Esophagus (tissue), 2 donors: ENCODE results near the gene GNPTG. TPM values are rescaled to one million over a fixed set of nuclear protein-coding genes. Genes with fewer than 3 reads are reported as not detected.

Source experiments
- H3K27ac ChIP-seq, 2 donors: one replicate each; pipeline ENCODE4 v1.5.1; 2013; ENCODE audit warnings: low read depth in 2 of 2, mild to moderate bottlenecking in 2 of 2, inconsistent platforms in 1 of 2, low read length in 1 of 2, moderate library complexity in 1 of 2
- H3K27me3 ChIP-seq, 2 donors: one replicate each; pipeline ENCODE4 v1.6.1; 2013; ENCODE audit warnings: low read length in 2 of 2, control low read depth in 1 of 2, mild to moderate bottlenecking in 1 of 2; ENCODE audit not compliant: insufficient read depth in 2 of 2, control insufficient read depth in 1 of 2
- H3K36me3 ChIP-seq, 2 donors: one replicate each; pipeline ENCODE4 v1.6.1; 2013; ENCODE audit warnings: low read length in 1 of 2; ENCODE audit not compliant: control insufficient read depth in 2 of 2, insufficient read depth in 2 of 2
- H3K4me1 ChIP-seq, 2 donors: one replicate each; pipeline ENCODE4 v1.6.1; 2013; ENCODE audit warnings: low read length in 1 of 2; ENCODE audit not compliant: control insufficient read depth in 2 of 2, insufficient read depth in 2 of 2
- H3K4me3 ChIP-seq, 2 donors: one replicate each; pipeline ENCODE4 v1.5.1; 2013; ENCODE audit warnings: low read length in 2 of 2, mild to moderate bottlenecking in 2 of 2, low read depth in 1 of 2, moderate library complexity in 1 of 2
- H3K9me3 ChIP-seq, 2 donors: one replicate each; pipeline ENCODE4 v1.6.1; 2013; ENCODE audit warnings: mild to moderate bottlenecking in 2 of 2, low read depth in 1 of 2, low read length in 1 of 2, moderate library complexity in 1 of 2; ENCODE audit not compliant: control insufficient read depth in 2 of 2, insufficient read depth in 1 of 2
- WGBS, 2 donors: extraction: QIAGEN DNeasy Blood & Tissue Kit; methylation state at CpG; one replicate each; pipeline ENCODE4 v1.1.7; 2013; 5-methylcytosine and 5-hydroxymethylcytosine counted together
- polyA plus RNA-seq, 2 donors: library from polyadenylated mRNA; stranded (reverse); fragments of 200-250 nt; gene quantifications; one replicate each; pipeline ENCODE4 v1.2.3, GENCODE V29; 2013
- donor health status: healthy with polysubstance abuse.
- donor health status: Bipolar disorder and iron deficiency.

Gene GNPTG
- polyA plus RNA-seq, 2 donors, result 33.6 to 39.1 TPM

DNA sequence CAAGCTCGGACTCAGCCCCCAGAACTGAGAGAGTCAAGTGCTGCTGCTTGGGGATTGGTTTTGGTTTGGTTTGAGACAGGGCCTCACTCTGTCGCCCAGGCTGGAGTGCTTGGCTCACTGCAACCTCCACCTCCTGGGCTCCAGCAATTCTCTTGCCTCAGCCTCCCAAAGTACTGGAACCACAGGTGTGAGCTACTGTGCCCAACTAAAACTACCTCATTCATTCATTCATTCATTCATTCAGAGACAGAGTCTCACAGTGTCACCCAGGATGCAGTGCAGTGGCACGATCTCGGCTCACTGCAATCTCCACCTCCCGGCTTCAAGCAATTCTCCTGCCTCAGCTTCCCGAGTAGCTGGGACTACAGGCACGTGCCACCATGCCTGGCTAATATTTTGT is 38.0 kb downstream of the GNPTG start:
- no peak overlapping the region for H3K27ac ChIP-seq
- H3K4me1 ChIP-seq, result no peaks in the 10 kb centered on the region
- no peaks in the 10 kb centered on the region for H3K9me3 ChIP-seq
- 94% methylated on average over 7 of the region's 7 CpGs for WGBS, 2 donors
- no peak overlapping the region for H3K4me3 ChIP-seq
- no peaks in the 10 kb centered on the region for H3K27me3 ChIP-seq
- H3K36me3 ChIP-seq, result peaks cover 0 to 38% of the 10 kb centered on the region in 2 donors

GRCh38 chr16:1390239-1390779 is 38.6 kb downstream of the GNPTG start:
- Histone ChIP-seq H3K4me1 (no peaks in the 10 kb centered on the region), H3K36me3 (peaks cover 0 to 33% of the 10 kb centered on the region in 2 donors), H3K27me3 (no peaks in the 10 kb centered on the region), H3K4me3 (no peak overlapping the region), H3K27ac (no peak overlapping the region), H3K9me3 (no peaks in the 10 kb centered on the region)
- 80 to 84% methylated on average over 28 of the region's 28 CpGs for WGBS, 2 donors

GRCh38 chr16:1392826-1393225 is 41.1 kb downstream of the GNPTG start:
- H3K27ac ChIP-seq, result no peak overlapping the region
- H3K4me3 ChIP-seq, result no peak overlapping the region
- H3K27me3 ChIP-seq, result no peaks in the 10 kb centered on the region
- no peaks in the 10 kb centered on the region for H3K4me1 ChIP-seq
- peaks cover 0 to 36% of the 10 kb centered on the region in 2 donors for H3K36me3 ChIP-seq
- WGBS, 2 donors, result 93 to 94% methylated on average over 17 of the region's 17 CpGs
- no peaks in the 10 kb centered on the region for H3K9me3 ChIP-seq

DNA sequence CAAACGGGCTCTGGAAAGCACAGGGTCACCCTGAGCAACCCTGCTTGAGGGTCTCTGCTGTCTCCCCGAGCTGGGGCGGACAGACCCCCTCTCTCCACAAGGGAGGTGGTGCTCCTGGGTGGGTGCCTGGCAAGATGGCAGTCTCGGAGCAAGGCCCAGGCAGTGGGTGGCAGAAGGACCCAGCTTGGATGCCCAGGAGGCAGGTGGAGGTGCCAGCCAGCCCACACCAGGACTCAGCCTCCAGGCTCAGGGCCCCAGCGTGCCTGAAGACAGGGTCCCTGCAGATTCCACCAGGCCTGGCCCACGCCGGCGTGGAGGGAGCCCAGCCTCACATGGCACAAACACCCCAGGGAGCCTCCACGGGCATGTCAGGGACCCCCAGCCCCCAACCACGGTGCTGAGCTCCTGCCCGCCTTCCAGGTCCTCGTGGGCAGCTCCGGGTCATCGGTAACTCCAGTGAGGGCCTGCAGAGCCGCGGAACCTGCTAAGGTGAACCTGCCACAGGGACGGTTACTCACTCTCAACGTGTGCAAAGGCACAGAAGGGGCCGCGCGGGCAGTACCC is 42.0 kb downstream of the GNPTG start:
- no peaks in the 10 kb centered on the region for H3K27me3 ChIP-seq
- no peak overlapping the region for H3K27ac ChIP-seq
- H3K9me3 ChIP-seq, result no peaks in the 10 kb centered on the region
- 94 to 95% methylated on average over 21 of the region's 21 CpGs for WGBS, 2 donors
- H3K36me3 ChIP-seq, result peaks cover 0 to 37% of the 10 kb centered on the region in 2 donors
- H3K4me3 ChIP-seq, result no peak overlapping the region
- H3K4me1 ChIP-seq, result no peaks in the 10 kb centered on the region

DNA sequence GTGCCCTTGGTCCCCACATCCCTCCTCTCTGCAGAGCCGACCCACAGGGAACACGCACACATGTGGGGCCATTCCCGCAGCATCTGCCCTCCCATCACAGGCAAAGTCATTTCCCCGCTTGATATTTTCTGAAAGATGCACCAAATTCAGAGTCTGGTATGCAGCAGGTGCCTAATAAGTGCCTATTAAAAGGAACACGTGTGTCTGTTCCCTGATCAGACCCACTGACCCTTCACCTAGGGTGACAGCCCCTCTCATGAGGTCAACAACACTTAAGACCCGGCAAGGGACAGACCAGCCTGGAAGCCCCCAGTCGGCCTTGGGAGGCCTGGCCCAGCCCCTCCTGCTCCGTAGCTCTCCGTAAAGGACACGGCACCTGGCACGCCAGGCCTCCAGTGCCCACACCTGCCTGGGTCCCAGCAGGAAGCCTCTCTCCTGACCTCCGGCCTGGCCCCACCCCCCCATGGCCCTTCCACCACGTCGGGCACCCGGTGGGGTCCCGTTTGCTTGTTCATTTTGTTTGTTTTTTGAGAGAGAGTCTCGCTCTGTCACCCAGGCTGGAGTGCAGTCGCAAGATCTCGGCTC is 42.7 kb downstream of the GNPTG start:
- Histone ChIP-seq H3K9me3 (no peaks in the 10 kb centered on the region), H3K4me1 (no peaks in the 10 kb centered on the region), H3K4me3 (no peak overlapping the region), H3K36me3 (peaks cover 0 to 45% of the 10 kb centered on the region in 2 donors), H3K27ac (no peak overlapping the region), H3K27me3 (no peaks in the 10 kb centered on the region)
- WGBS, 2 donors, result 88 to 89% methylated on average over 19 of the region's 19 CpGs

GRCh38 chr16:1395444-1396031 is 43.8 kb downstream of the GNPTG start:
- Histone ChIP-seq H3K27me3 (no peaks in the 10 kb centered on the region), H3K27ac (no peak overlapping the region), H3K36me3 (peaks cover 0 to 43% of the 10 kb centered on the region in 2 donors), H3K4me1 (no peaks in the 10 kb centered on the region), H3K4me3 (no peak overlapping the region), H3K9me3 (no peaks in the 10 kb centered on the region)
- 90 to 91% methylated on average over 22 of the region's 22 CpGs for WGBS, 2 donors

DNA sequence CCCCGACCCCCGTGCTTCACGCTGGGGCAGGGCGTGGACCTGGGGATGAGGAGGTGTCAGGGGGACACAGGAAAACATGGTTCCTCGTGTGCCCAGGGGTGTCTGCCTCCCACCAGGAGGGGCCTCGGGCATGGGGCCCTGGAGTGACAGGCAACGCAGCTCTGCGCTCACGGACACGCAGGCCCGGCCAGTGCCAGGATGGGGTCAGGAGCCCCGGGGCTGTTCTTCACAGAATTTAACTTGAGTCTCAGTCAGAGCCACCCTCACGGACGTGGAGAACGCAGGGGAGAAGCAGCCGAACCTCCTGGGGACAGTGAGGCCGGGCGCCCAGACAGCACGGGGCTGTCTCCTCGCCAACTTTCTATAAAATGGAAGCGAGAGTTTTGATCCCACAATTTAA is 46.0 kb downstream of the GNPTG start:
- Histone ChIP-seq H3K4me1 (no peaks in the 10 kb centered on the region), H3K36me3 (peaks cover 3 to 57% of the 10 kb centered on the region in 2 donors), H3K4me3 (no peak overlapping the region), H3K9me3 (no peaks in the 10 kb centered on the region), H3K27me3 (no peaks in the 10 kb centered on the region), H3K27ac (no peak overlapping the region)
- 94% methylated on average over 20 to 21 of the region's 21 CpGs for WGBS, 2 donors

DNA sequence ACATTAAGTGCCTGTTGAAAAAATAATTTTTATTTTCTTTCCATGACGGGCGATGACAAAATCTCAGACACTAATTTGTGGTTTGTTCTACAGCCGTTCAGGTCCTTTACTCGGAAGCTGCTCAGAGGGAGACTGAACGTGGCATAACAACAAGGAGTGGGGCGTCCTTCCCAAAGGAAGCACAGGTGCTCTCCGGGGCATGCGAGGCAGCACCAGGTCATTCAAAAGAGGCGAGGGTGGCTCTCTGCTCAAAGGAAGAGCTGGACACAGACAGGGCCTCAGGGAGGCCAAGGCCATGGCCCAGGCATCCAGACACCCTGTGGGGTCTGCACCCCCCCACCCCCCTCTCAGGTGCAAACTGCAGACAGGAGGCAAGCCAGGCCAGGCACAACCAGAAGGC is 46.6 kb downstream of the GNPTG start:
- H3K36me3 ChIP-seq, result peaks cover 3 to 59% of the 10 kb centered on the region in 2 donors
- 94 to 97% methylated on average over 9 of the region's 9 CpGs for WGBS, 2 donors
- no peaks in the 10 kb centered on the region for H3K9me3 ChIP-seq
- H3K4me1 ChIP-seq, result no peaks in the 10 kb centered on the region
- no peak overlapping the region for H3K4me3 ChIP-seq
- H3K27me3 ChIP-seq, result no peaks in the 10 kb centered on the region
- no peak overlapping the region for H3K27ac ChIP-seq

DNA sequence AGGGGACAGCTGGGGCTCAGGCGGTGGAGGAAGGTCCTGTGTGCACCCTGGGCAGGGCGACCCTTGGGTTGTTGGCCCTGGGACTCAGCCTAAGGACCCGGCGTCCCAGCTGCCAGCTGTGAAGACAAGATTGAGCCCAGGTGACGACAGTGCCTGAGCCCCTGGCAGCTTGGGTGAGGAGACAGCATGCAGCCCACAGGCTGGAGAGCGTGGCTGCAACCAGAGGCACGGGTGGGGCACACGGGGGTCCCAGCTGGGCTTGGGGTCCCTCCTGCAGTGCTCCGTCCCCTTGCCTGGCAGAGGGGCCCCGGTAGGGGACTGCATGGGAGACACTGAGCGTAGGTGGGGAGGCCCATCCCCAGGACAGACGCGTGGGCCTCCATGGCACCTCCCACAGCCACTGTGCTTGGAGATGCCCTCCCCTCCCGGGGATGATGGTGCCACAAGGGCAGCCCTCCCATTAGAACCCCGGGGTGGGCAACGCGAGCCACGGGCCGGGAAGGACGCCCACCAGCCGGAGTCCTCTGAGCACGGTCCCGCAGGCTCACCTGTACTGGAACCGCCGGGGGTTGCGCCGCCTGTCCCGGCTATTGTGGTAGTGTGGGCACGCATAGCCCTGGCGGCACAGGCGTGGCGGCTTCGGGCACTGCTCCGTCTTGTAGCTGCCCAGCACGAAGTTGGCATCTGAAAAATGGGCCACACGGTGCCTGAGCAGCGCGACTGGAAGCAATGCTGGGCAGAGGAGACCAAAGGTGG is 47.3 kb downstream of the GNPTG start:
- H3K27ac ChIP-seq, result no peak overlapping the region
- H3K9me3 ChIP-seq, result no peaks in the 10 kb centered on the region
- H3K27me3 ChIP-seq, result no peaks in the 10 kb centered on the region
- H3K36me3 ChIP-seq, result peaks cover 3 to 59% of the 10 kb centered on the region in 2 donors
- H3K4me3 ChIP-seq, result no peak overlapping the region
- 95 to 96% methylated on average over 37 to 38 of the region's 38 CpGs for WGBS, 2 donors
- H3K4me1 ChIP-seq, result no peaks in the 10 kb centered on the region
